Measurements from ENCODE around the gene LDB2.

LDB2 gene

GRCh38 chr4:16788868-16789267, 109.6 kb downstream of the LDB2 start:
- H3K27me3 ChIP-seq (ENCODE audit: control insufficient read depth, insufficient read depth, low read length), result no peaks in the 10 kb centered on the region
- H3K9ac ChIP-seq (ENCODE audit: low read depth, low read length), result no peak overlapping the region
- no peak overlapping the region for H3K4me3 ChIP-seq (ENCODE audit: low read depth, low read length)
- no peaks in the 10 kb centered on the region for H3K36me3 ChIP-seq (ENCODE audit: control insufficient read depth, insufficient read depth, low read length)
- peaks cover 25% of the 10 kb centered on the region for H3K4me1 ChIP-seq (ENCODE audit: control insufficient read depth, insufficient read depth, low read length)
- no peaks in the 10 kb centered on the region for H3K9me3 ChIP-seq (ENCODE audit: control insufficient read depth, insufficient read depth, low read length)

GRCh38 chr4:16785793-16786527, 112.5 kb downstream of the LDB2 start:
- Histone ChIP-seq H3K4me1 (ENCODE audit: control insufficient read depth, insufficient read depth, low read length) (peaks cover 30% of the 10 kb centered on the region), H3K27me3 (ENCODE audit: control insufficient read depth, insufficient read depth, low read length) (no peaks in the 10 kb centered on the region), H3K36me3 (ENCODE audit: control insufficient read depth, insufficient read depth, low read length) (no peaks in the 10 kb centered on the region), H3K9ac (ENCODE audit: low read depth, low read length) (no peak overlapping the region), H3K9me3 (ENCODE audit: control insufficient read depth, insufficient read depth, low read length) (no peaks in the 10 kb centered on the region), H3K4me3 (ENCODE audit: low read depth, low read length) (no peak overlapping the region)

- Histone ChIP-seq H3K4me3 (ENCODE audit: low read depth, low read length) (no peak overlapping the region), H3K27me3 (ENCODE audit: control insufficient read depth, insufficient read depth, low read length) (no peaks in the 10 kb centered on the region), H3K36me3 (ENCODE audit: control insufficient read depth, insufficient read depth, low read length) (no peaks in the 10 kb centered on the region), H3K9ac (ENCODE audit: low read depth, low read length) (no peak overlapping the region), H3K4me1 (ENCODE audit: control insufficient read depth, insufficient read depth, low read length) (peaks cover 14% of the 10 kb centered on the region), H3K9me3 (ENCODE audit: control insufficient read depth, insufficient read depth, low read length) (no peaks in the 10 kb centered on the region)
Observed at GRCh38 chr4:16783119-16783518, 115.3 kb downstream of the LDB2 start.

GRCh38 chr4:16779028-16779675, 119.3 kb downstream of the LDB2 start:
- H3K4me3 ChIP-seq (ENCODE audit: low read depth, low read length), result no peak overlapping the region
- peaks cover 28% of the 10 kb centered on the region for H3K4me1 ChIP-seq (ENCODE audit: control insufficient read depth, insufficient read depth, low read length)
- no peaks in the 10 kb centered on the region for H3K36me3 ChIP-seq (ENCODE audit: control insufficient read depth, insufficient read depth, low read length)
- H3K9me3 ChIP-seq (ENCODE audit: control insufficient read depth, insufficient read depth, low read length), result no peaks in the 10 kb centered on the region
- H3K9ac ChIP-seq (ENCODE audit: low read depth, low read length), result no peak overlapping the region
- H3K27me3 ChIP-seq (ENCODE audit: control insufficient read depth, insufficient read depth, low read length), result no peaks in the 10 kb centered on the region

GRCh38 chr4:16777726-16778125, 120.7 kb downstream of the LDB2 start:
- peaks cover 14% of the 10 kb centered on the region for H3K4me1 ChIP-seq (ENCODE audit: control insufficient read depth, insufficient read depth, low read length)
- no peaks in the 10 kb centered on the region for H3K9me3 ChIP-seq (ENCODE audit: control insufficient read depth, insufficient read depth, low read length)
- no peak overlapping the region for H3K4me3 ChIP-seq (ENCODE audit: low read depth, low read length)
- no peak overlapping the region for H3K9ac ChIP-seq (ENCODE audit: low read depth, low read length)
- no peaks in the 10 kb centered on the region for H3K36me3 ChIP-seq (ENCODE audit: control insufficient read depth, insufficient read depth, low read length)
- H3K27me3 ChIP-seq (ENCODE audit: control insufficient read depth, insufficient read depth, low read length), result no peaks in the 10 kb centered on the region

GRCh38 chr4:16775411-16776154, 122.9 kb downstream of the LDB2 start:
- H3K9ac ChIP-seq (ENCODE audit: low read depth, low read length), result no peak overlapping the region
- no peaks in the 10 kb centered on the region for H3K27me3 ChIP-seq (ENCODE audit: control insufficient read depth, insufficient read depth, low read length)
- peaks cover 14% of the 10 kb centered on the region for H3K4me1 ChIP-seq (ENCODE audit: control insufficient read depth, insufficient read depth, low read length)
- no peaks in the 10 kb centered on the region for H3K36me3 ChIP-seq (ENCODE audit: control insufficient read depth, insufficient read depth, low read length)
- H3K9me3 ChIP-seq (ENCODE audit: control insufficient read depth, insufficient read depth, low read length), result no peaks in the 10 kb centered on the region
- no peak overlapping the region for H3K4me3 ChIP-seq (ENCODE audit: low read depth, low read length)

GRCh38 chr4:16772366-16772850, 126.0 kb downstream of the LDB2 start:
- Histone ChIP-seq H3K4me3 (ENCODE audit: low read depth, low read length) (no peak overlapping the region), H3K9me3 (ENCODE audit: control insufficient read depth, insufficient read depth, low read length) (no peaks in the 10 kb centered on the region), H3K36me3 (ENCODE audit: control insufficient read depth, insufficient read depth, low read length) (no peaks in the 10 kb centered on the region), H3K27me3 (ENCODE audit: control insufficient read depth, insufficient read depth, low read length) (no peaks in the 10 kb centered on the region), H3K4me1 (ENCODE audit: control insufficient read depth, insufficient read depth, low read length) (peaks cover 14% of the 10 kb centered on the region), H3K9ac (ENCODE audit: low read depth, low read length) (no peak overlapping the region)

GRCh38 chr4:16770710-16771285, 127.6 kb downstream of the LDB2 start:
- Histone ChIP-seq H3K4me3 (ENCODE audit: low read depth, low read length) (no peak overlapping the region), H3K9ac (ENCODE audit: low read depth, low read length) (no peak overlapping the region), H3K36me3 (ENCODE audit: control insufficient read depth, insufficient read depth, low read length) (no peaks in the 10 kb centered on the region), H3K27me3 (ENCODE audit: control insufficient read depth, insufficient read depth, low read length) (no peaks in the 10 kb centered on the region), H3K9me3 (ENCODE audit: control insufficient read depth, insufficient read depth, low read length) (no peaks in the 10 kb centered on the region), H3K4me1 (ENCODE audit: control insufficient read depth, insufficient read depth, low read length) (peaks cover 4% of the 10 kb centered on the region)

- H3K9ac ChIP-seq (ENCODE audit: low read depth, low read length), result no peak overlapping the region
- H3K27me3 ChIP-seq (ENCODE audit: control insufficient read depth, insufficient read depth, low read length), result no peaks in the 10 kb centered on the region
- no peaks in the 10 kb centered on the region for H3K36me3 ChIP-seq (ENCODE audit: control insufficient read depth, insufficient read depth, low read length)
- no peak overlapping the region for H3K4me3 ChIP-seq (ENCODE audit: low read depth, low read length)
- H3K9me3 ChIP-seq (ENCODE audit: control insufficient read depth, insufficient read depth, low read length), result no peaks in the 10 kb centered on the region
- H3K4me1 ChIP-seq (ENCODE audit: control insufficient read depth, insufficient read depth, low read length), result peaks cover 3% of the 10 kb centered on the region
Observed at GRCh38 chr4:16767861-16768260, 130.6 kb downstream of the LDB2 start.

GRCh38 chr4:16767251-16767650, 131.2 kb downstream of the LDB2 start:
- H3K9me3 ChIP-seq (ENCODE audit: control insufficient read depth, insufficient read depth, low read length), result no peaks in the 10 kb centered on the region
- no peak overlapping the region for H3K9ac ChIP-seq (ENCODE audit: low read depth, low read length)
- no peaks in the 10 kb centered on the region for H3K36me3 ChIP-seq (ENCODE audit: control insufficient read depth, insufficient read depth, low read length)
- no peaks in the 10 kb centered on the region for H3K27me3 ChIP-seq (ENCODE audit: control insufficient read depth, insufficient read depth, low read length)
- peaks cover 3% of the 10 kb centered on the region for H3K4me1 ChIP-seq (ENCODE audit: control insufficient read depth, insufficient read depth, low read length)
- H3K4me3 ChIP-seq (ENCODE audit: low read depth, low read length), result no peak overlapping the region

- Histone ChIP-seq H3K36me3 (ENCODE audit: control insufficient read depth, insufficient read depth, low read length) (no peaks in the 10 kb centered on the region), H3K4me3 (ENCODE audit: low read depth, low read length) (no peak overlapping the region)
Observed at GRCh38 chr4:16765546-16765945, 132.9 kb downstream of the LDB2 start.

More at GRCh38 chr4:16765546-16765945, 132.9 kb downstream of the LDB2 start:
- H3K27me3 ChIP-seq (ENCODE audit: control insufficient read depth, insufficient read depth, low read length), result no peaks in the 10 kb centered on the region
- H3K9ac ChIP-seq (ENCODE audit: low read depth, low read length), result no peak overlapping the region
- no peaks in the 10 kb centered on the region for H3K9me3 ChIP-seq (ENCODE audit: control insufficient read depth, insufficient read depth, low read length)
- H3K4me1 ChIP-seq (ENCODE audit: control insufficient read depth, insufficient read depth, low read length), result peaks cover 3% of the 10 kb centered on the region

Data from iPS-15b (cell line).